GM19324 (cell line): Measurements from ENCODE around the gene PHF12.

ENCODE experiments used
- ATAC-seq: cut with Tn5 transposase; IDR thresholded peaks from one replicate; pipeline ENCODE4 v1.9.1; 2021; ENCODE audit warnings: mild to moderate bottlenecking, moderate library complexity; ENCODE audit not compliant: unreplicated experiment, low FRiP score

The PHF12 gene

GRCh38 chr17:28956861-28957260 lies 5.5 kb upstream of the PHF12 start:
- ATAC-seq = no peak

- ATAC-seq = no peak
Observed at GRCh38 chr17:28956112-28956511, 4.8 kb upstream of the PHF12 start.

DNA sequence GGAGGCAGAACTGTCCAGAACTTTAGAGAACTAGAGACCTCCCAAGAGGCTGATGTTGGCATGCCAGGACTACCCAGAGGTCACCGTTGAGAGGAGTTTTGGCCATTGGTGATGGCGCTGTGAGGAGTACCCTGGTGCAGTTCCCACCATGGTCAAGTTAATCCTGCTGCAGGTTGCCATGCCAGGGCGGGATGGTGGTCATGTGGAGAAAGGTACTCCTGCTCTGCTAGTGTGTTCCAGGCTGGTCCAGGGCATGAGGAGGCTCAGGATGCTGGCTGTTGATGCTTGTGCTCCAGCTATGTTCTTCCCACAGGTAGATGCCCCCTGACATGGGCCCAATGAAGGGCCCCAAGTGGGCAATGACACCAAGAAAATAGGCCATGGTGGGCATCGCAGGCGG lies 4.1 kb upstream of the PHF12 start:
- ATAC-seq = no peak

DNA sequence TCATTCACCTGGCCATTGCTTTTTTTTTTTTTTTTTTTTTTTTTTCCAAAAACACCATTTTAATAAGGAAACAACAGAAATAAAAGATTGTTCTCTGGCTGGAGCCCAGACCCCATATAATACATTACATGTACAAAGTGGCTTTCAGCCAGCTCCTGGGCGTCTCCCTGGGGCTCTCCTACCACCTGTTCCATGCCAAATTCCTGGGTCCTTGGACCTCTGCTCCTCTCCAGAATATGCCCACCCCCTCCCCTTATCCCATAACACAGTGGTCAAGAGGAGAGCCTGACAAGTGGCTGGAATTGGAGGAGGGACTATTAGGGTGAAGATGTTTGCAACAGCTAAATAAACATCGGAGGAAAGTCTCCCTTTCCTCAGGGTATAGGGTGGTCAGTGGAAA lies 3.6 kb upstream of the PHF12 start:
- ATAC-seq = no peak

DNA sequence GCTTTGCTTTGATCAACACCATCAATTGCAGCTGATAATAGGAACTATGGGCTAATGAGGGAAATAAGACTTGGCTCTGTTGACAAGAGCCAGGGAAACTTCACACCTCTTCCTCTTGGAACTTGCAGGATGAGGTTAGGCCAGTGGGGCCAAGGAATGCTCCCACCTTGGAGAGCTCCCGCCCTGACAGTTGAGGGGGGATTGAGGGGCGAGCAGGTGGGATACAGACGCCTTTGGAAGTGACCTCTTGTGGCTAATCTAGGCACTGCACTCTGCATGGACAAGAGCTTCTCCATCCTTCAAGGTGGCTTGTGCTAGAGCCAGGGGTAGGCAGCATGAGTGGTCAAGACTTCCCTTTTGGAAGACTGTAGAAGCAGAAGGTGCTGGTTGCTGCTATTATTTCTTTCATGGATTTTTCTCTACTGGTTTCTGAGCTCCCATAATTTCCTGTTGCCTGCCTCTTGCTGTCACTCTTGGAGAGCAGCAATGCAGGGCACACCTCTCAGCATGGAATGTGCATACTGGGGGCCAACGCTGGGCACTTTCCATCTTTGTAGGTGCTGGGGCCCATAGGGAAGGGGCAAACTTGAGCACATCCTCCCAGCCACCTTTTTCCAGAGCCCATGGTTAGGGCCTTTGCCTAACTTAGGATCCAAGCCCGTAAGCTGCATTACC lies 2.3 kb upstream of the PHF12 start:
- no peak for ATAC-seq

- ATAC-seq = peak; percentile 55
Observed at GRCh38 chr17:28951991-28952975, 965 bp upstream of the PHF12 start.

GRCh38 chr17:28950752-28951427 lies 428 bp downstream of the PHF12 start:
- no peak for ATAC-seq

- ATAC-seq = no peak
Observed at GRCh38 chr17:28950017-28950751, 1.1 kb downstream of the PHF12 start.

- no peak for ATAC-seq
Observed at GRCh38 chr17:28949185-28950016, 1.9 kb downstream of the PHF12 start.

GRCh38 chr17:28948873-28949184 lies 2.5 kb downstream of the PHF12 start:
- no peak for ATAC-seq

- ATAC-seq = no peak
Observed at GRCh38 chr17:28948342-28948741, 3.0 kb downstream of the PHF12 start.

DNA sequence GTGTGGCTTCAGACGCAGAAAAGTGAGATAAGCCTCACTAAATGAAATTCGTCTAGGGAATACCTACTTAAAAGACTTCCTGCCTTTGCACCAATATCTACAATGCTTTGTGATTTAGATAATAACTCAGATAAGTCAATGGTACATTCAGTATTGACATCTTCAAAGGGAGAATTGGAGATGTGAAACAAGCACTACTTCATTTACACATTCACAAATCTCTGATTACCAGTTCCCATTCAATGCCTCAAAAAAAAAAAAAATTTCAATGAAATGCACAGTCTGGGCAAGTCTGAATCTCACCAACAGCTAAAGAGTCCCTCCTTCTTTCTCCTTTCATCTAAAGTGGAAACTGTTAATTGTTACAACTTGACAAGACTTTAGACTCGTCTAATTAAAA lies 3.7 kb downstream of the PHF12 start:
- no peak for ATAC-seq

DNA sequence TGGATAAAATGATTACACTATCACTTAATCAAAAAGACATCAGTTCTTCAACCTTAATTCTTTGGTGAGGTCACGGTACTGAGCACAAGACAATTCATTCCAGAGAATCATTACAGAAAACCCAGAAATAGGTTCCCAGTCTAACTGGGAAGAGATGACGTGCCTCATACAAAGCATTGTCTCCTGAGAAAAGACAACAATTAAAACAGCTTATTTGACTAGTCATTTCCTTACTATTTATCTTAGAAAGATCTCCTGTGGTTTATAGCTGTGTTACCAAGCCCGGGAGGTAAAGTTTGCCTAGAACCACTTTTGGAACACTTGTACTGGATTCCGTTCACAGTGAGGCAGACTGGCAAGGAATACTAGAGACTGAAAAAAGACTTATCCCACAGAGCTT lies 5.1 kb downstream of the PHF12 start:
- ATAC-seq = no peak

GRCh38 chr17:28944862-28945741 lies 6.2 kb downstream of the PHF12 start:
- no peak for ATAC-seq

- ATAC-seq = no peak
Observed at GRCh38 chr17:28944343-28944742, 7.0 kb downstream of the PHF12 start.

GRCh38 chr17:28942925-28943324 lies 8.4 kb downstream of the PHF12 start:
- no peak for ATAC-seq

DNA sequence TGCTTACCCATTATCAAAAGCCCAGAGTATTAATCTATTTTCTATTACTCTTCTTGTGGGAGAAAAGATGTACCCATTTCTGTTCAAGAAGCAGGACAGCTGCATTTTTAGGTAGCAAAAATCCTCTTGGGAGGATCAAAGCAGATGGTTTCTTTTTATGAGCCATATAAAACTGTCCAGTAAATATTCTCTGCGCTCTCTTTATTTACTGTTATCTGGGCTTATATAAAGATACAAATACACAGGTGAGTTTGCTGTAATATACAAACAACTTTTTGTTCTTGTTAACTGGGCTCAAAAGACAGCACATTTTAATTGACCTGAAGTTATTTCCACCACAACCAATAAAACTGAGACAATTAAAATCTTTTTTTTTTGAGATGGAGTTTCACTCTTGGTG lies 10.1 kb downstream of the PHF12 start:
- no peak for ATAC-seq

GRCh38 chr17:28940675-28941074 lies 10.6 kb downstream of the PHF12 start:
- no peak for ATAC-seq

GRCh38 chr17:28940142-28940541 lies 11.2 kb downstream of the PHF12 start:
- ATAC-seq = no peak
